CD14-positive monocyte (primary cell): ENCODE data around the gene TMTC2. TPM values are rescaled to one million over a fixed set of nuclear protein-coding genes. Genes with fewer than 3 reads are reported as not detected.

Experiments used
- DNase-seq, 3 donors: peaks; one replicate each; pipeline ENCODE4 v3.0.0-alpha.2; 2011 to 2022
- H2AFZ ChIP-seq: 2 replicates; pipeline ENCODE4 v1.6.0; 2012; ENCODE audit warnings: mild to moderate bottlenecking, low read depth, low read length, inconsistent platforms; ENCODE audit not compliant: insufficient read depth, poor library complexity, severe bottlenecking
- H3K27ac ChIP-seq, 2 donors: 1 replicate in 1 of 2; 2 replicates in 1 of 2; pipeline ENCODE4 v1.5.1; 2012 to 2013; ENCODE audit warnings: low read length in 2 of 2, control low read depth in 1 of 2, inconsistent platforms in 1 of 2, low read depth in 1 of 2, mild to moderate bottlenecking in 1 of 2
- H3K27me3 ChIP-seq, 2 donors: one replicate each; pipeline versions ENCODE4 v1.6.0 to v1.6.1; 2011 to 2013; ENCODE audit warnings: low read length in 2 of 2; ENCODE audit not compliant: control insufficient read depth in 2 of 2, insufficient read depth in 2 of 2
- H3K36me3 ChIP-seq, 2 donors: replicated peaks in 1 of 2; 1 replicate in 1 of 2; 2 replicates in 1 of 2; pipeline versions ENCODE4 v1.5.1 to v1.6.1; 2012 to 2013; ENCODE audit warnings: low read length in 2 of 2, control low read depth in 1 of 2, inconsistent platforms in 1 of 2, mild to moderate bottlenecking in 1 of 2; ENCODE audit not compliant: insufficient read depth in 2 of 2, control insufficient read depth in 1 of 2
- H3K4me1 ChIP-seq, 2 donors: 1 replicate in 1 of 2; 2 replicates in 1 of 2; pipeline versions ENCODE4 v1.5.1 to v1.6.1; 2012 to 2013; ENCODE audit warnings: low read length in 2 of 2, control low read depth in 1 of 2, inconsistent platforms in 1 of 2, mild to moderate bottlenecking in 1 of 2, moderate library complexity in 1 of 2; ENCODE audit not compliant: insufficient read depth in 2 of 2, control insufficient read depth in 1 of 2
- H3K4me2 ChIP-seq: replicated peaks from 2 replicates; pipeline ENCODE3; 2012; ENCODE audit warnings: low read length, moderate library complexity, mild to moderate bottlenecking; ENCODE audit not compliant: poor library complexity, severe bottlenecking; ENCODE audit errors: extremely low read depth
- H3K4me3 ChIP-seq, 3 experiments: fragments of 200-600 bp in 1 of 3; sonication (generic) in 1 of 3; replicated peaks in 1 of 3; 1 replicate in 2 of 3; 2 replicates in 1 of 3; pipeline ENCODE4 v1.5.1; 2011 to 2013; ENCODE audit warnings: low read length in 3 of 3, mild to moderate bottlenecking in 3 of 3, control low read depth in 2 of 3, low read depth in 2 of 3, inconsistent platforms in 1 of 3, moderate library complexity in 1 of 3
- H3K79me2 ChIP-seq: 2 replicates; pipeline ENCODE4 v1.6.0; 2012; ENCODE audit warnings: mild to moderate bottlenecking, control low read depth, inconsistent platforms, low read length, moderate library complexity; ENCODE audit not compliant: insufficient read depth
- H3K9ac ChIP-seq: 2 replicates; pipeline ENCODE4 v1.6.0; 2017; ENCODE audit warnings: low read length, mild to moderate bottlenecking; ENCODE audit not compliant: insufficient read depth, poor library complexity, severe bottlenecking
- H3K9me3 ChIP-seq, 2 donors: replicated peaks in 1 of 2; 1 replicate in 1 of 2; 2 replicates in 1 of 2; pipeline versions ENCODE4 v1.5.1 to v1.6.1; 2012 to 2013; ENCODE audit warnings: low read length in 2 of 2, control low read depth in 1 of 2; ENCODE audit not compliant: control insufficient read depth in 1 of 2, insufficient read depth in 1 of 2
- H4K20me1 ChIP-seq: 2 replicates; pipeline ENCODE4 v1.6.0; 2012; ENCODE audit warnings: mild to moderate bottlenecking, low read length, control low read depth, moderate library complexity; ENCODE audit not compliant: insufficient read depth
- H3K27ac Mint-ChIP-seq, 7 donors: one replicate each; pipeline ENCODE4 v1.8.0; 2020; ENCODE audit warnings: mild to moderate bottlenecking in 7 of 7, mixed read lengths in 7 of 7, moderate library complexity in 6 of 7, inconsistent platforms in 2 of 7
- H3K27me3 Mint-ChIP-seq, 3 donors: one replicate each; pipeline ENCODE4 v1.8.0; 2021 to 2022; ENCODE audit warnings: low read depth in 3 of 3, mild to moderate bottlenecking in 3 of 3, mixed read lengths in 3 of 3, moderate library complexity in 3 of 3, inconsistent platforms in 1 of 3
- H3K36me3 Mint-ChIP-seq, 2 donors: one replicate each; pipeline ENCODE4 v1.8.0; 2020; ENCODE audit warnings: mixed read lengths in 2 of 2, inconsistent platforms in 1 of 2, mild to moderate bottlenecking in 1 of 2
- H3K4me1 Mint-ChIP-seq: one replicate; pipeline ENCODE4 v1.8.0; 2020; ENCODE audit warnings: mild to moderate bottlenecking, mixed read lengths
- H3K4me3 Mint-ChIP-seq, 2 donors: one replicate each; pipeline ENCODE4 v1.8.0; 2020; ENCODE audit warnings: mild to moderate bottlenecking in 2 of 2, mixed read lengths in 2 of 2, moderate library complexity in 1 of 2
- H3K9me3 Mint-ChIP-seq, 7 donors: one replicate each; pipeline ENCODE4 v1.8.0; 2020 to 2022; ENCODE audit warnings: mixed read lengths in 7 of 7, mild to moderate bottlenecking in 6 of 7, moderate library complexity in 6 of 7, inconsistent platforms in 2 of 7
- WGBS: methylation state at CpG from one replicate; pipeline ENCODE4 v1.1.5; 2013; ENCODE audit warnings: missing lambda C conversion rate; ENCODE audit not compliant: insufficient coverage; 5-methylcytosine and 5-hydroxymethylcytosine counted together
- intact Hi-C, 2 donors: fragments of 100-400 bp; cut with micrococcal nuclease; formaldehyde crosslinking; loops; one replicate each; pipeline versions ENCODE4 v1.15.0 to v1.15.1; 2023
- polyA plus RNA-seq, 3 donors: library from polyadenylated mRNA; depleted of rRNA in 1 of 3; unstranded in 2 of 3; stranded (reverse) in 1 of 3; fragments of 300-500 nt in 2 of 3; fragments of >200 nt in 1 of 3; fragmentation: Illumina TruSeq in 2 of 3; gene quantifications; 1 replicate in 2 of 3; 2 replicates in 1 of 3; pipeline ENCODE4 v1.2.3, GENCODE V29; 2012 to 2021
- TF ChIP-seq, protein P1 (sequence below): fragments of 200-600 bp; IDR thresholded peaks from one replicate; pipeline ENCODE4 v1.8.0; 2022; ENCODE audit warnings: antibody characterized with exemption, mild to moderate bottlenecking

TMTC2 gene
- polyA plus RNA-seq, 3 donors: 2.5 to 15.7 (median 3.3) TPM

DNA sequence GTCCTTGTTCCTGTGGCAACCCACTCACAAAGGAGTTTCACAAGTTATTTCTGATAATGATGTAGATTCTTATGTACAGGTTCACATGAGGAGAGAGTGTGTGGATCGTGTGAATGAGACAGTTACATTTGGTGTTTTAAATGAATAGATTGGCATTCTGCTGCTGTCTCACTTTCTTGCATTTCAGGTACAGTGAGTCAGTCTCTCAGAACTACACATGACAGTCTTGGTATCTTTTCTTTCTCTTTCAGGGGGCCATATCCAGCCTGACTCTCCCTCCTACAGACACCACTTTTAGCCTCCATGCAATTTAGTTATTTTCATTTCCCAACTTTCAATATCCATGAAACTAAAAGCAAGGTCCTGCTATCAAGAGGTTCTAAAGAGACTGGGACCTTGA lies 19.9 kb upstream of the TMTC2 start:
- H3K36me3 ChIP-seq: no peaks in the 10 kb centered on the region
- H3K27ac ChIP-seq: no peak overlapping the region
- no peaks in the 10 kb centered on the region for H3K79me2 ChIP-seq
- no peaks in the 10 kb centered on the region for H3K36me3 Mint-ChIP-seq
- no peak overlapping the region for H3K4me3 ChIP-seq
- H3K27ac Mint-ChIP-seq: no peak overlapping the region
- H3K9me3 Mint-ChIP-seq: peaks cover 0 to 9% (median 3%) of the 10 kb centered on the region in 7 donors
- TF ChIP-seq, protein P1, sequence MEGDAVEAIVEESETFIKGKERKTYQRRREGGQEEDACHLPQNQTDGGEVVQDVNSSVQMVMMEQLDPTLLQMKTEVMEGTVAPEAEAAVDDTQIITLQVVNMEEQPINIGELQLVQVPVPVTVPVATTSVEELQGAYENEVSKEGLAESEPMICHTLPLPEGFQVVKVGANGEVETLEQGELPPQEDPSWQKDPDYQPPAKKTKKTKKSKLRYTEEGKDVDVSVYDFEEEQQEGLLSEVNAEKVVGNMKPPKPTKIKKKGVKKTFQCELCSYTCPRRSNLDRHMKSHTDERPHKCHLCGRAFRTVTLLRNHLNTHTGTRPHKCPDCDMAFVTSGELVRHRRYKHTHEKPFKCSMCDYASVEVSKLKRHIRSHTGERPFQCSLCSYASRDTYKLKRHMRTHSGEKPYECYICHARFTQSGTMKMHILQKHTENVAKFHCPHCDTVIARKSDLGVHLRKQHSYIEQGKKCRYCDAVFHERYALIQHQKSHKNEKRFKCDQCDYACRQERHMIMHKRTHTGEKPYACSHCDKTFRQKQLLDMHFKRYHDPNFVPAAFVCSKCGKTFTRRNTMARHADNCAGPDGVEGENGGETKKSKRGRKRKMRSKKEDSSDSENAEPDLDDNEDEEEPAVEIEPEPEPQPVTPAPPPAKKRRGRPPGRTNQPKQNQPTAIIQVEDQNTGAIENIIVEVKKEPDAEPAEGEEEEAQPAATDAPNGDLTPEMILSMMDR: no peak
- intact Hi-C loops: no loop called here
- no peak for DNase-seq
- peaks cover 0 to 8% (median 5%) of the 10 kb centered on the region in 3 donors for H3K27me3 Mint-ChIP-seq
- H3K27me3 ChIP-seq: no peaks in the 10 kb centered on the region
- no peaks in the 10 kb centered on the region for H3K9me3 ChIP-seq
- no peaks in the 10 kb centered on the region for H3K4me1 Mint-ChIP-seq
- H2AFZ ChIP-seq: no peak overlapping the region
- no peak overlapping the region for H3K9ac ChIP-seq
- H4K20me1 ChIP-seq: no peaks in the 10 kb centered on the region
- H3K4me1 ChIP-seq: no peaks in the 10 kb centered on the region
- 60% methylated on average over 1 of the region's 1 CpG for WGBS
- H3K4me2 ChIP-seq: no peak overlapping the region
- no peak overlapping the region for H3K4me3 Mint-ChIP-seq

- no peaks in the 10 kb centered on the region for H4K20me1 ChIP-seq
- intact Hi-C loops: no loop called here
- H3K4me2 ChIP-seq: no peak overlapping the region
- TF ChIP-seq, protein P1: no peak
- no peak overlapping the region for H3K27ac ChIP-seq
- no CpG with 5 or more reads among the region's 4 CpGs for WGBS
- H3K36me3 Mint-ChIP-seq: no peaks in the 10 kb centered on the region
- H3K9ac ChIP-seq: no peak overlapping the region
- no peaks in the 10 kb centered on the region for H3K9me3 ChIP-seq
- no peaks in the 10 kb centered on the region for H3K36me3 ChIP-seq
- H3K79me2 ChIP-seq: no peaks in the 10 kb centered on the region
- H3K4me1 Mint-ChIP-seq: peaks cover 4% of the 10 kb centered on the region
- no peak for DNase-seq
- H3K27ac Mint-ChIP-seq: no peak overlapping the region
- peaks cover 0 to 6% (median 3%) of the 10 kb centered on the region in 7 donors for H3K9me3 Mint-ChIP-seq
- H3K27me3 Mint-ChIP-seq: peaks cover 3 to 4% (median 4%) of the 10 kb centered on the region in 3 donors
- H3K4me3 ChIP-seq: no peak overlapping the region
- H3K4me3 Mint-ChIP-seq: no peak overlapping the region
- H3K4me1 ChIP-seq: no peaks in the 10 kb centered on the region
- H3K27me3 ChIP-seq: no peaks in the 10 kb centered on the region
- no peak overlapping the region for H2AFZ ChIP-seq
Measured at GRCh38 chr12:82671673-82672195, 15.0 kb upstream of the TMTC2 start.
